ENCODE data around the gene KLHL34.

The KLHL34 gene

GRCh38 chrX:21616386-21616785 is 41.7 kb downstream of the KLHL34 start:
- CTCF ChIA-PET, result no interaction called here
- POLR2A ChIA-PET, result no interaction called here
- TF ChIP-seq PKNOX1 (IDR thresholded peaks at IDR 0.05) (no peak), FOXK2 (IDR thresholded peaks at IDR 0.05) (no peak)
- DNase-seq (ENCODE audit: extremely low spot score), result no peak

GRCh38 chrX:21612154-21612553 is 46.0 kb downstream of the KLHL34 start:
- TF ChIP-seq NFRKB (IDR thresholded peaks at IDR 0.05) (no peak), ELF4 (IDR thresholded peaks at IDR 0.05) (no peak), FOXM1 (IDR thresholded peaks at IDR 0.05; ENCODE audit: borderline replicate concordance) (no peak), ARNT (IDR thresholded peaks at IDR 0.05) (no peak), HDGF (IDR thresholded peaks at IDR 0.05; ENCODE audit: borderline replicate concordance) (no peak), FOXK2 (IDR thresholded peaks at IDR 0.05) (no peak)
- no peak for DNase-seq (ENCODE audit: extremely low spot score)
- POLR2A ChIA-PET, result no interaction called here
- CTCF ChIA-PET, result no interaction called here

- POLR2A ChIA-PET, result no interaction called here
Measured at GRCh38 chrX:21610168-21610567, 48.0 kb downstream of the KLHL34 start.

DNA sequence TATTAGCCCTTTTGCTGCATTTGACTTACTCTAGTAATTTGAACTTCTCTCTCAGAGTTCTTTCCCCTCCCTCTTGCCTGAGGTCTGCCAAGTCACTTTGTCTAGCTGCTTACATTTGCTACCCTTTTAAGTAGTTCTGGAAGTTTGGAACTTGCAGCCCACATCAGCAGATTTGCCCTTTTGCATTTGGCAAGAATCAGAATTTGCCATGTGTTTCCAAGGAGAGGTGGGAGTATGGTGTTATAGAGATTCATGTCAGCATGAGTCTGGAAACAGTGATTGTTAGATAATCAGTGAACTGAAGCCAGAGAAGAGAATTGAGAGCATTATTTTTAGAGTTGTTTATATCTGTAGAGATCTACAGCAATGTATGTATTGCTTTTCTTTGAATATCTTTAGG is 52.1 kb downstream of the KLHL34 start:
- no peak for TF ChIP-seq FOXA1 (IDR thresholded peaks at IDR 0.05)
- TF ChIP-seq ARNT (IDR thresholded peaks at IDR 0.05), result no peak
- TF ChIP-seq NFRKB (IDR thresholded peaks at IDR 0.05), result no peak
- no peak for TF ChIP-seq BHLHE40 (IDR thresholded peaks at IDR 0.05; ENCODE audit: borderline replicate concordance)
- no peak for TF ChIP-seq FOXK2 (IDR thresholded peaks at IDR 0.05)
- TF ChIP-seq PKNOX1 (IDR thresholded peaks at IDR 0.05), result no peak
- no peak for TF ChIP-seq SP1 (IDR thresholded peaks at IDR 0.05)
- no peak for TF ChIP-seq FOXM1 (IDR thresholded peaks at IDR 0.05; ENCODE audit: borderline replicate concordance)
- TF ChIP-seq CTBP1 (IDR thresholded peaks at IDR 0.05; ENCODE audit: borderline replicate concordance), result no peak
- TF ChIP-seq ELF4 (IDR thresholded peaks at IDR 0.05), result no peak
- TF ChIP-seq LEF1 (IDR thresholded peaks at IDR 0.05; ENCODE audit: borderline replicate concordance), result no peak
- TF ChIP-seq SUZ12 (IDR thresholded peaks at IDR 0.05), result no peak
- TF ChIP-seq ZNF384 (IDR thresholded peaks at IDR 0.05), result no peak
- TF ChIP-seq HDGF (IDR thresholded peaks at IDR 0.05; ENCODE audit: borderline replicate concordance), result no peak
- TF ChIP-seq L3MBTL2 (conservative IDR thresholded peaks at IDR 0.05), result no peak
- TF ChIP-seq TARDBP (IDR thresholded peaks at IDR 0.05), result no peak
- no peak for DNase-seq (ENCODE audit: extremely low spot score)

More at GRCh38 chrX:21610168-21610567, 48.0 kb downstream of the KLHL34 start:
- TF ChIP-seq SUZ12 (IDR thresholded peaks at IDR 0.05), result no peak
- no peak for TF ChIP-seq PKNOX1 (IDR thresholded peaks at IDR 0.05)
- TF ChIP-seq L3MBTL2 (conservative IDR thresholded peaks at IDR 0.05), result no peak
- no peak for TF ChIP-seq NFRKB (IDR thresholded peaks at IDR 0.05)
- no peak for TF ChIP-seq SP1 (IDR thresholded peaks at IDR 0.05)
- no peak for TF ChIP-seq FOXK2 (IDR thresholded peaks at IDR 0.05)
- no peak for TF ChIP-seq FOXM1 (IDR thresholded peaks at IDR 0.05; ENCODE audit: borderline replicate concordance)
- no peak for TF ChIP-seq ZNF384 (IDR thresholded peaks at IDR 0.05)
- no peak for TF ChIP-seq LEF1 (IDR thresholded peaks at IDR 0.05; ENCODE audit: borderline replicate concordance)
- no peak for TF ChIP-seq ELF4 (IDR thresholded peaks at IDR 0.05)
- no peak for TF ChIP-seq BHLHE40 (IDR thresholded peaks at IDR 0.05; ENCODE audit: borderline replicate concordance)
- TF ChIP-seq ARNT (IDR thresholded peaks at IDR 0.05), result no peak
- TF ChIP-seq CTBP1 (IDR thresholded peaks at IDR 0.05; ENCODE audit: borderline replicate concordance), result no peak
- TF ChIP-seq FOXA1 (IDR thresholded peaks at IDR 0.05), result no peak
- no peak for TF ChIP-seq HDGF (IDR thresholded peaks at IDR 0.05; ENCODE audit: borderline replicate concordance)
- TF ChIP-seq TARDBP (IDR thresholded peaks at IDR 0.05), result no peak
- CTCF ChIA-PET, result no interaction called here
- no peak for DNase-seq (ENCODE audit: extremely low spot score)

More for the DNA sequence above, 52.1 kb downstream of the KLHL34 start:
- ChIA-PET CTCF (no interaction called here), POLR2A (no interaction called here)
